NCI-H2196 (cell line): Measurements from ENCODE around the gene COMTD1.

Experiments used
- DNase-seq: peaks from one replicate; lab custom pipeline; 2025; ENCODE audit not compliant: unreplicated experiment; lab: John Stamatoyannopoulos, UW

The COMTD1 gene

GRCh38 chr10:75245354-75246250, 9.8 kb upstream of the COMTD1 start:
- DNase-seq = no peak

- DNase-seq = no peak
Observed at GRCh38 chr10:75244487-75245353, 9.0 kb upstream of the COMTD1 start.

GRCh38 chr10:75243426-75243825, 7.7 kb upstream of the COMTD1 start:
- no peak for DNase-seq

GRCh38 chr10:75240329-75241076, 4.7 kb upstream of the COMTD1 start:
- DNase-seq = no peak

- DNase-seq = no peak
Observed at GRCh38 chr10:75239096-75239790, 3.5 kb upstream of the COMTD1 start.

- DNase-seq = no peak
Observed at GRCh38 chr10:75238182-75239095, 2.7 kb upstream of the COMTD1 start.

GRCh38 chr10:75236178-75236825, 545 bp upstream of the COMTD1 start:
- no peak for DNase-seq

- no peak for DNase-seq
Observed at GRCh38 chr10:75234683-75235374, 928 bp downstream of the COMTD1 start.

GRCh38 chr10:75234017-75234682, 1.6 kb downstream of the COMTD1 start:
- DNase-seq = peak; percentile 93

GRCh38 chr10:75233444-75234016, 2.2 kb downstream of the COMTD1 start:
- no peak for DNase-seq

- no peak for DNase-seq
Observed at GRCh38 chr10:75231672-75232581, 3.8 kb downstream of the COMTD1 start.

GRCh38 chr10:75230600-75231038, 5.1 kb downstream of the COMTD1 start:
- DNase-seq = peak; percentile 92

GRCh38 chr10:75229971-75230370, 5.8 kb downstream of the COMTD1 start:
- DNase-seq = no peak

- no peak for DNase-seq
Observed at GRCh38 chr10:75228834-75229233, 6.9 kb downstream of the COMTD1 start.

GRCh38 chr10:75228278-75228677, 7.5 kb downstream of the COMTD1 start:
- no peak for DNase-seq

GRCh38 chr10:75226656-75227055, 9.1 kb downstream of the COMTD1 start:
- no peak for DNase-seq
